RCC 7860 (cell line): ENCODE data around the gene ANAPC16.
"Not testable (repeated sequence)": the region's sequence is repeated elsewhere in the genome, so short reads cannot be mapped to it uniquely, and the experiment has no call there.

Source experiments
- DNase-seq: peaks from one replicate; pipeline ENCODE4 v3.0.0-alpha.2; 2015; ENCODE audit warnings: low spot score
- FAIRE-seq: peaks from 2 replicates; lab custom pipeline; 2012; peaks lifted over from hg19 to GRCh38; lab: Jason Lieb, UNC

The ANAPC16 gene

GRCh38 chr10:72242675-72243074 is 26.9 kb downstream of the ANAPC16 start:
- DNase-seq (no peak), FAIRE-seq (no peak)

GRCh38 chr10:72243822-72244437 is 28.1 kb downstream of the ANAPC16 start:
- DNase-seq (peak; percentile 47), FAIRE-seq (peak; percentile 66)

- no peak for DNase-seq
- no peak for FAIRE-seq
Measured at GRCh38 chr10:72244573-72245038, 28.8 kb downstream of the ANAPC16 start.

GRCh38 chr10:72245949-72246525 is 30.2 kb downstream of the ANAPC16 start:
- FAIRE-seq (no peak), DNase-seq (no peak)

- no peak for DNase-seq
- FAIRE-seq: no peak
Measured at GRCh38 chr10:72248468-72249151, 32.8 kb downstream of the ANAPC16 start.

GRCh38 chr10:72249176-72249862 is 33.5 kb downstream of the ANAPC16 start:
- not testable (repeated sequence) for FAIRE-seq, DNase-seq

- FAIRE-seq: no peak
- DNase-seq: no peak
Measured at GRCh38 chr10:72250666-72251065, 34.9 kb downstream of the ANAPC16 start.

GRCh38 chr10:72251635-72252034 is 35.8 kb downstream of the ANAPC16 start:
- DNase-seq (no peak), FAIRE-seq (no peak)

GRCh38 chr10:72252972-72253371 is 37.2 kb downstream of the ANAPC16 start:
- FAIRE-seq (no peak), DNase-seq (no peak)

GRCh38 chr10:72253578-72253977 is 37.8 kb downstream of the ANAPC16 start:
- DNase-seq (no peak), FAIRE-seq (no peak)

- FAIRE-seq (no peak), DNase-seq (no peak)
Measured at GRCh38 chr10:72254813-72255568, 39.2 kb downstream of the ANAPC16 start.

GRCh38 chr10:72255977-72256729 is 40.3 kb downstream of the ANAPC16 start:
- FAIRE-seq (no peak), DNase-seq (no peak)

GRCh38 chr10:72257051-72257892 is 41.5 kb downstream of the ANAPC16 start:
- DNase-seq (no peak), FAIRE-seq (no peak)

GRCh38 chr10:72258617-72259016 is 42.8 kb downstream of the ANAPC16 start:
- FAIRE-seq (no peak), DNase-seq (no peak)

- FAIRE-seq: no peak
Measured at GRCh38 chr10:72259491-72260238, 43.9 kb downstream of the ANAPC16 start.

GRCh38 chr10:72260239-72260975 is 44.6 kb downstream of the ANAPC16 start:
- FAIRE-seq (no peak), DNase-seq (no peak)

More at GRCh38 chr10:72259491-72260238, 43.9 kb downstream of the ANAPC16 start:
- no peak for DNase-seq

- peak; percentile 56 for DNase-seq
- no peak for FAIRE-seq
Measured at GRCh38 chr10:72260976-72261783, 45.4 kb downstream of the ANAPC16 start.
